Kasumi-1 (cell line): ENCODE measurements around the gene UBR2.
A peak's percentile ranks its signal among the peaks of the same experiment; 100 is the strongest.
"Not testable (repeated sequence)": the region's sequence is repeated elsewhere in the genome, so short reads cannot be mapped to it uniquely, and the experiment has no call there.

ENCODE experiments used
- DNase-seq, 2 experiments: peaks; one replicate each; lab custom pipeline; 2025; lab: John Stamatoyannopoulos, UW

UBR2 gene

GRCh38 chr6:42693725-42694323, 130.0 kb downstream of the UBR2 start:
- DNase-seq, result peak in 1 of 2 experiments; percentile 5

- DNase-seq, result no peak
Measured at GRCh38 chr6:42694586-42694985, 130.8 kb downstream of the UBR2 start.

- no peak for DNase-seq
Measured at GRCh38 chr6:42696526-42697267, 132.9 kb downstream of the UBR2 start.

- no peak for DNase-seq
Measured at GRCh38 chr6:42697268-42697655, 133.4 kb downstream of the UBR2 start.

- no peak for DNase-seq
Measured at GRCh38 chr6:42698217-42698616, 134.4 kb downstream of the UBR2 start.

GRCh38 chr6:42702200-42702599, 138.4 kb downstream of the UBR2 start:
- DNase-seq, result no peak

- DNase-seq, result not testable (repeated sequence)
Measured at GRCh38 chr6:42702786-42703185, 139.0 kb downstream of the UBR2 start.

GRCh38 chr6:42704251-42704936, 140.6 kb downstream of the UBR2 start:
- DNase-seq, result no peak

- DNase-seq, result no peak
Measured at GRCh38 chr6:42704937-42705374, 141.1 kb downstream of the UBR2 start.

- no peak for DNase-seq
Measured at GRCh38 chr6:42707595-42707994, 143.8 kb downstream of the UBR2 start.

- DNase-seq, result no peak
Measured at GRCh38 chr6:42708096-42708495, 144.3 kb downstream of the UBR2 start.

- DNase-seq, result no peak
Measured at GRCh38 chr6:42709871-42710270, 146.0 kb downstream of the UBR2 start.

GRCh38 chr6:42710316-42710715, 146.5 kb downstream of the UBR2 start:
- DNase-seq, result no peak

GRCh38 chr6:42711930-42712329, 148.1 kb downstream of the UBR2 start:
- DNase-seq, result no peak

GRCh38 chr6:42714098-42714761, 150.4 kb downstream of the UBR2 start:
- no peak for DNase-seq

GRCh38 chr6:42715871-42716270, 152.0 kb downstream of the UBR2 start:
- DNase-seq, result no peak

GRCh38 chr6:42720739-42721138, 156.9 kb downstream of the UBR2 start:
- DNase-seq, result no peak

GRCh38 chr6:42722497-42722896, 158.7 kb downstream of the UBR2 start, which contains the start of gene PRPH2:
TSS of gene PRPH2 (minus strand) at chr6:42722597. CDS start at chr6:42722334, 263 bp downstream.
- DNase-seq, result no peak

GRCh38 chr6:42724825-42725224, 161.0 kb downstream of the UBR2 start:
- DNase-seq, result no peak

- DNase-seq, result no peak
Measured at GRCh38 chr6:42726026-42726425, 162.2 kb downstream of the UBR2 start.

GRCh38 chr6:42726485-42727086, 162.8 kb downstream of the UBR2 start:
- peak; percentile 75 to 89 for DNase-seq

- no peak for DNase-seq
Measured at GRCh38 chr6:42727087-42727611, 163.3 kb downstream of the UBR2 start.
